Activated CD8-positive, alpha-beta memory T cell treated with anti-CD3 and anti-CD28 coated beads for 4 hours (primary cell): ENCODE results near the gene SLC35G4.
"Not testable (repeated sequence)": the region's sequence is repeated elsewhere in the genome, so short reads cannot be mapped to it uniquely, and the experiment has no call there.

ENCODE experiments used
- DNase-seq, 2 donors: peaks; one replicate each; pipeline ENCODE4 v3.0.0-alpha.2; 2020; ENCODE audit warnings: low read depth in 2 of 2

Gene SLC35G4

DNA sequence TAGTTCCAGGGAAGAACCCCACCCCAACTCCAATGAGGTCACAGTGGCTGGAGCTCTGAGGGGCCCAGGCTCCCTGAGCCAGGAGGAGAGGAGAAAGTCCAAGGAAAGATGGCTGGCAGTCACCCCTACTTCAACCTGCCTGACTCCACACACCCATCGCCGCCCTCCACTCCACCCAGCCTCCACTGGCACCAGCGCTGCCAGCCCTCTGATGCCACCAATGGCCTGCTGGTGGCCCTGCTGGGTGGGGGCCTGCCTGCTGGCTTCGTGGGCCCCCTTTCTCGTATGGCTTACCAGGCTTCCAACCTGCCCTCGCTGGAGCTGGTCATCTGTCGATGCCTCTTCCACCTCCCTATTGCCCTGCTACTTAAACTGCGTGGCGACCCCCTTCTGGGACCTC lies at the start of gene SLC35G4:
SLC35G4 (plus strand) TSS at position 109 of the 400 bp plus-strand sequence; CDS start at position 109, 0 bp downstream.
- not testable (repeated sequence) for DNase-seq

DNA sequence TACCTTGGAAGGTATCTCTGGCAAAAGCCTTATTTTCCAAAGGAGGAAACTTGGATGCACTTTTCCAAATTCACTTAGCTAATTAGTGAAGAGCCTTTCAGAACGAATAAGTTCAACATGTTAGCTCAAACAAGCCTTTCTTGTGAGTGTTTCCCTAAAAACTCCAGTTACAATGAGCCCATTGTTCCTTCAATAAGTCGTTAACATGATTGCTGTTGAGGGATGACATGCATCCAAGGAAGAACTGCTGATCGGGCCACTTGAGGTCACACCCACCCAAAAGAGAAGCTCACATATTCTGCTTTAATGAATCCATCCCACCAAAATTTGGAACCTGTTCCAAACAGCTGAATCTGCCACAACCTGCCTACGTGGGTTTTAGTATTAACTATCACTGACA lies 48.1 kb upstream of the SLC35G4 start:
- no peak for DNase-seq

DNA sequence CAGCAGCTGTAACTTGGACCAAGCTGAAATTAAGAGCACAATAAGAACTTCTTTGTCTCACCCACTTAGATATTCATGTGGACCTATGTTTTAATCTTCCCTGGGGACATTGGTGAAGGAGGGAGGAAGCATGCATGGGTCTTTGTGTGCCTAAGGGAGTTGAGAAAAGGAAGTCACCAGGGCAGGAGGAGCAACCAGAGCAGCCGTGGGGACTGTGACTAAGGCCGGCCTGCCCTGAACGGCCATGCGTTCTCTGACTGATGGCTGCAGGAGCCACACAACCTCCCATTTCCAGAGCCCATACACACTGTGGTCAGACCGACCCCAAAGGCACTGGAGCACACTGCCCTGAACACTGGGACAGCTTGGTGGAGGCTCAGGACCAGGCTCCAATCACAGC lies 43.7 kb upstream of the SLC35G4 start:
- DNase-seq = no peak

DNA sequence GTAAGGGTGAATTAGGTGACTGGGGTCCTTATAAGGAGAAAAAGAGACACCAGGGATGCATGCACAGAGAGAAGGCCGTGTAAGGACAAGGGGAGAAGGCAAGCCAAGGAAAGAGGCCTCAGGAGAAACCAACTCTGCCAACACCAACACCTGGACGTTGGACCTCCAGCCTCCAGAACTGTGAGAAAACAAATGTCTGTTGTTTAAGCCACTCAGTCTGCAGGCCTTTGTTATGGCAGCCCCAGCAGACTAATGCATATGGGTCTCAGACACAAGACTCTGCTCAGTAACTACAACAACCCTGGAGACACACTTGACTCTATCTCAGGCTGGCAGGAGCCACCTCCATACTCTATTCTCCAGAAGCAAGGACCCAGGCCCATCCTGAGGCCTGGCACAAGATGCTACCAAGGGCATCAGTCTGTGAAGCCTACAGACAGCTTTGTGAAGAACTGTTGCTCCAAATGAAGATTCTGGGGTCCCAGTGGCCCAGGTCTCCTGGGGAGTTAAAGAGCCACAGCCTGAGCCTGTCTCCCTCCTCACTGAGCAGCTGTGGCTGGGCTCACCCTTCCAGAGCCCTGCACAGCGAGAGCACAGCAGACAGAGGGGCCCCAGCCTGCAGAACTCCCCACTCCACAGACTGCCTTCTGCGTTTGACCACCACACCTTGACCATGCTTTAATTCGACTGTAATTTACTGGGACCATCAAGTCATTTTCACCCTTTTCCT lies 43.0 kb upstream of the SLC35G4 start:
- no peak for DNase-seq

DNA sequence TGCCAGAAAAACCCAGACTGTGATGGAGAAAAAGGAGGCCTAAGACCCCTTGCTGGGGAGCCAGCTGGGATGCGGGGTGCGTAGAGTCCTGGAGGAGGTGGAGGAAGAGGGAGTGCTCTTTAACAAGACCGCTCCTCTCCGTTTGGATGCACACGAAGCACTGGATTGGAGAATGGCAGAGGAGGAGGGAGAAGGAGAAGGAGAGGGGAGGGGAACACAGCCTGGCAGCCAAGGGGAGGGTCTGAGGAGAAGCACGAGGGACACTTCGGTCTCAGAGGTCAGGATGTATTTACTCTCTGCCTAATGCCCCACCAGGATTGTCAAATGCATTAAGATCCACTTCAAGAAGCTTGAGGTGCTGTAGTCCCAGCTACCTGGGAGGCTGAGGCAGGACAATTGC lies 42.0 kb upstream of the SLC35G4 start:
- DNase-seq = no peak

DNA sequence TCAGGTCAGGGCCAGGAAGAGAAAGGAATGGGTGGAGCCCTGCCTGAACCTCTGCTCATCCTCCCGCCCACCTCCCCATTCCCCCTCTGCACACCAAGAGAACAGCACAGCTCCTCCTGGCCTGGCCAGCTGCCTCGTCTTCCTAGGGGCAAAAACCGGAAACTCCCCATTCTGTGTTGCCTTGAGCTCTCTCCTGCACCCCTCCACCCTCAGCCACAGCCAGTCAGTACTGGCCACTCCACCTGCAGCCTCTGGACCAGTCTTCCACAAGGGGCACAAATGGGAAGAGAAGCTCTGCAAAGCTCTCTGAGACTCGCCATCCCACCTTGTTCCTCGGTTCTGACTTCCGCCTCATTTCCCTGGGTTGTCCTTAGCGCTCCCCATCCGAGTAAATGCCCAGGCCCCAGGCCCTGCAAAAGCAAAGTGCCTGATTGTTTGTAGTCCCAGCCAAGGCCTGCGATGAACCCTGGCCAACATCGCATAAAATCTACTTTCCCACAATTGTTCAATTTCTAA lies 39.3 kb upstream of the SLC35G4 start:
- no peak for DNase-seq

DNA sequence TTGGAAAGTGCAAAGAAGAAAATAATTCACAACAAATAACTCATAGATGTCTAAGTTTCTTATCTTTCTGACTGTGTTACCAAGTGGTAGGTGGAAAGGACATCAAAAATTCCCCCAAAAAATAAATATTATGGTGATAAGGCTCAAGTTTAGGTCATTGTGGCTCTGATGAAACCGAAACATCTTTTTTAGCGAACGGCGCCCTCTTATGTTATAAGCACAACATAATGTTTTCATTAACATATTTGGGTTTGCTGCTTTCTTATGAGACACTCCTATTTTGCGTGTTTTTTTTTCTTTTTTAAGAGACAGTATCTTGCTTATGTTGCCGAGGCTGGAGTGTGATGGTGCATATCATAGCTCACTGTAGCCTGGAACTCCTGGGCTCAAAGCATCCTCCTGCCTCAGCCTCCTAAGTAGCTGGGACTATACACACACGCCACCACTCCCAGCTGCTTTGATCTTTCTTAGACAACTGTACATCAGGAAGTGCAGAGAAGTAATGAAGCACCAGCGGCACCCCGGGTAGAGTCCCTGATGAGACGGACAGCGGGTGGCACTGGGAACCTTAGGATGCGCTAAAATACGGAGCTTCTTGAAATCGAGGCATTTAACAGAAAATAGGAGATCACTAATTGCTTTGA lies 38.5 kb upstream of the SLC35G4 start:
- DNase-seq = no peak

DNA sequence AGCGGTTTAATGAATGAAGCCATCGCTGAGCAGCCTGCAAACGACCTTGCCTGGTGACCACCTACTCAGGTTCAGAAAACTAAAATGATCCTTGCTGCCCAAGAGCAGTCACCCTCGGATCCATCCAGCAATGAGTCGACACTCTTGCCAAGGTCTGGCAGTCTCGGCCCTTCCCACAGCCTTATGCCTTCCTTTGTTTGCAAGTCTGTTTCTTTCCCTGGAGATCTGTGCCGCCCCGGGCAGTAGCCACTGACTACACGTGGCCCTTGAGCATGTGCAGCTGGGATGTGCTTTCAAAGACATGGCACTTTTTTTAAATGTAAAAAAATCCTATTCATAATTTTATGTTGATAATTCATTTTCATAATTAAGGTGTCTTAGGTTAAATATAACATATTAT lies 37.2 kb upstream of the SLC35G4 start:
- no peak for DNase-seq

DNA sequence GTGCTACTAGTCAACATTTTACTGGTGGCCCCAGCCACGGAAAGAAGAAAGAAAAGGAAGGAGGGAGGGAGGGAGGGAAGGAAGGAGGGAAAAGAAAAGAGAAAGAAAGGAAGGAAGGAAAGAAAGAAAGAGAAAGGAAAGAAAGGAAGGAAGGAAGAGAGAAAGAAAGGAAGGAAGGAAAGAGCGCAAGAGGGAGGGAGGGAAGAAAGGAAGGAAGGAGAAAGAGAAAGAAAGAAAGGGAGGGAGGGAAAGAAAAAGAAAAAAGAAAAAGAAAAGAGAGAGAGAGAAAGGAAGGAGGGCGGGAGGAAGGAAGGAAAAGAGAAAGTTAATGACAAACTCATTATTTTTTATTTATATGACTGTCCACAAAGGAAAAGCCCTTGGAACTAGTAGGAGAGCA lies 34.9 kb upstream of the SLC35G4 start:
- no peak for DNase-seq

DNA sequence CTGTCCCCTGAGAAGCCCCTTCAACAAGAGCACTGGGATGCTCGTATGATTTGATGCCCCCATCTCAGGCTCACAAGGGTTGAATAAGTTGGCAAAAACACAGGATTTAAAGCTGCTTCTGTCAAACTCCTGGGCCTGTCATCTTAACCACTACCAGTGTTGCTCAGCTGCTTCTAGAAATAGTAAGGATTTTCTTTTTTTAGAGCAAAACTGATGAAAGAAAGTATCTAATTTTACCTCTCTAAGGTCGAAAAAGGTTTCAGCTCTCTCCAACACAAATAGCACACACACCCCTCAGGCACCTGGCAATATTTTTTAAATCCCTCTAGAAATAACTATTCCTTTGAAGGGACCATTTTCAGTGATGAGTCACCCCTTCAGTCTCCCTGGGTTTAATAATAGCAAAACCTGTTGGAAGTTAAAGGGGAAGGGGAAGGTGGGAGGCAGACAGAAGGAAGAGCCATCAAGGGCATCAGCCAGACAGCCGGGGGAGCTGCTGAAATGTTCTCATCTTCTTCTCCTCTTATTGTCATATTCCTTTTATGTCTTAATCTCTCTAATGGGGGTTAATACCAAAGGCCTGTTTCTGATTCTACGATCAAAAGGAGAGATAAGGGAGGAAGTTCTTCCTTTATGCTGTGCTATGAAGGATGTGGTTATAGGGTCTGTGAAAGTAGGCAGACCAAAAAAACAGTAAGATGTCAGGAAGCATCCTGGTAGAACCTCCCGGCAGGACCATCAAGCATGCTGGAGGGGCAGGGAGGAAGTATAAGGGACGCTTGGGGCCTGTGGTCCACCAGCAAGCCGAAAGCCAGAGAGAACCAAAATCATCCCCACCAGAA lies 31.9 kb upstream of the SLC35G4 start:
- DNase-seq = no peak

DNA sequence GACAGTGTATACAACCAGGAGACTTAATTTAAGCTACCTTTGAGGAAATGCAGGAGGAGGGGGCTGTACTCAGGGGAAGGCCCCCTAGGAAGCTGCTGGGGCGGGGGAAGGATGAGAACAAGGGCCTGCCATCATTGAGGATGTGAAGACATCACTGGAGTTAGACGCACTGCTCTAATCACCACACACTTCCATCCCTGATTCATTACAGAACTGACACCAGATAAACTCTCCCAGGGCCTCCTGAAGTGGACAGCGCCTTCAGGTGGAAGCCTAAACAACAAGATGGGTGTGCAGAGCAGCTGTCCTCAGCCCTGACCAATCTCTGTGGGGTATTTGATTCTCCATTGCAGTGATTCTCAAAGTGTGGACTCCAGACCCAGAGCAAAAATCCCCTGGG lies 30.6 kb upstream of the SLC35G4 start:
- no peak for DNase-seq

DNA sequence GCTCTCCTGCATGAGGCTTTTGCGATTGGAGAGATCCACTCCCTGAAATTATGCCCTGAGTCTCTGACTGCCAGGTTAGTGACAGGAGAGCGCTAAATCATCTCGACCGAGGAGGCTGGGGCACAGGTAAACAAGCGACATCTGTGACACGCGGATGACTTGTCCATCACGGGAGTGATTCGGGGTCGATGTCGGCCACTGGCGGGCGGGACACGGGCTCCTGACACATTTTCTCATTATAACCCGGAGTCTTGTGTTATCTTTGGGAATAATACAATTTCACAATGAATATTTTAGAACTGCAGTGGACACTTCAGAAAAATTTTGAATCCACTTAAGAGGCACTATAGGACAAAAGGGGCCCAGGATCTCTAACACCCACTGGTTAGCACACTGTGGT lies 29.5 kb upstream of the SLC35G4 start:
- DNase-seq = no peak

DNA sequence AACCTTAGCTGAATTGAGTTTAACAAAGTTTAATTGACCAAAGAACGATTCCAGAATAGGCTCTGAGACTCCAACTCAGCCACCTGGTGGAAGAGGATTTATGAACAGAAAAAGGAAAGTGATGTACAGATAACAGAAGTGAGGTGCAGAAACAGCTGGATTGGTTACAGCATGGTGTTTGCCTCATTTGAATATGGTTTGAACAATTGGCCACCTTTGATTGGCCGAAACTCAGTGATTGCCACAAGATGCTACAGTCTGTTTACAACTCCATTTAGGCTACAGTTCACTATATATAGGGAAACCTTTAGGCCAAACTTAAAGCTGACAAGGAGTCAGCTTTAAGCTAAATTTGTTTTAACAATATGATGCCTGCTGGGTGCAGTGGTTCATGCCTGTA lies 28.1 kb upstream of the SLC35G4 start:
- DNase-seq = no peak

DNA sequence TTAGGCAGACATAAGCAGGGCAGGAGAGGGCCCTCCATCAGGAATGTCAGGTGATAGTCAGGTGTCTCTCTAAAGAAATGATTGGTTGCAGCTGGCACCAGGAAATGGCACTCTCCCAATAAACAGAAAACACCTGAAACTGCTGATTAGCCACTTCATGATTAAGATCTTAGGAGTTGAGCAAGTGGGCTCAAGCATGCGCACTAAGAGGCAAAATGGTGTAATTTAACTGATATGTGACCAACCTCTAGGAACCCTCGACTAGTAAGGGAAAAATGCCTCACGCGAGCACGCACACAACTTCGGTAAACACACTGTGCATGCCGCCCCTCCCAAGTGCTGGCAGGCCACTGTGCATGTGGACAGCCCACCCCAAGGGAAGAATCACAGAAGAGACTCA lies 23.8 kb upstream of the SLC35G4 start:
- no peak for DNase-seq

DNA sequence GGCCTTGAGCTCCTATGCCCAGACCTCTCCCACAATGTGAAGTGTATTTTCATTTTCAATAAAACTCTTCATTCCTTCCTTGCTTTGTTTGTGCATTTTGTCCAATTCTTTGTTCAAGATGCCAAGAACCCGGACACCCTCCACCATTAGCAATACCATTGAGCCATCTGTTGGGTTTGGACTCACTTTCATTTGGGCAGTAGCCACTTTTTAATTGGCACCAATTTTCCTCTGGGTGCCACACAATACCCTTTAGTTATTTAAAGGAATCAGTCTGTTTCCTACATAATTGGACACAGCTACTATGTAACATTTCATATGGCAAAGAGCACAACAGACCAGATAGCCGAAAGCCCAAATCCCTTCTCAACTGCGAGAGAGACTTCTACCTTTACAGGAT lies 22.5 kb upstream of the SLC35G4 start:
- DNase-seq = no peak

DNA sequence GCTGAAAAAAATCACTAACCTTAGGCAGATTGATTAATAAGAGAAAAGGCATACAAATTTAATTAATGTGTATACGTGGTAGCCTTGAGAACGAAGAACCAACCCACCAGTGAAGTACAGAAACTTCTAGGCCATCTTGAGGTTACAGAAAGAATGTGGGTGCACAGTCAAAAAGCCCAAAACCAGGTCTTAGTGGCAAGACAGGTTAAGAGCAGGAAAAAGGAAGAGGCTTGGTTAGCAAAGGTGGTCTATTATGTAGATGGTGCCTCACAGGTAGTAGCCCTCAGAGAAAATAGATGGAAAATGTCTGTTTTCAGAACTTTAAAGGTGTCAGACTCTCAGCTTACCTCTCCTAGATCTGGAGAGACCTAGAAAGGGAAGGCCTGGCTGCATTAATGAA lies 22.0 kb upstream of the SLC35G4 start:
- DNase-seq = no peak

DNA sequence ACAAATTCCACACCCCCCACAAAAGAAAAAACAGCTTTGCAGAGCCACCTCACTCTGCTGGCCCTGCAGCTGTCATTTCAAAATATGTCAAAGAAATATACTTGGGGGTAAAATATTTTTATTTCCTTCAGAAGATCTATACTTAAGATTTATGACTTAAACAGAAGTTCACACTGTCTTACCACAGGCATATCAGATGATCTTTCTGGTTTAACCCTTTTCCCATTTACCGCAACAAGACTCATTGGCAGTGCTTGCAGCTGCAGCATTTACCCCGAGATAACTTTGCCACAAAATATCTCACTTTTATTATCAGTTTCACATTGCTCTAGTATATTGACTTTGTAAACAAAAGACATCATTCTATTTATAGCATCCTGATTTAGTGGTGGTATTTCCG lies 21.6 kb upstream of the SLC35G4 start:
- DNase-seq = no peak

DNA sequence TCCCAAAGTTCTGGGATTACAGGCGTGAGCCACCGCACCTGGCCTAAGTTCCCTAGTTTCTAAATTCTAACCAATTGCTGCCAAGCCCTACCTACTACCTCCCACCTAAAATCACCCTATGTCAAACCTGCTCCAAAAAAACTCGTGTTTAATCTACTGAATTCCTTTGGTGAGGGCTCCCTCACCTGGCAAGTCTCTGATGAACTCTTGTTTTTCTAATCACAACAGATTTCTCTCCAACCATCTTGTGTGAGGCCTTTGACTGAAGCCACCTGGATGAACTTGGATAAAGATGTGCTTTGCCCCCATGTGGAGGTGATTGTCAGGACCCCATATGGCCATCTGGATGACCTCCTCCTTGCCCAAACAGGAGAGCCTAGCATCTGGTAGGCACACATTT lies 17.4 kb upstream of the SLC35G4 start:
- no peak for DNase-seq

DNA sequence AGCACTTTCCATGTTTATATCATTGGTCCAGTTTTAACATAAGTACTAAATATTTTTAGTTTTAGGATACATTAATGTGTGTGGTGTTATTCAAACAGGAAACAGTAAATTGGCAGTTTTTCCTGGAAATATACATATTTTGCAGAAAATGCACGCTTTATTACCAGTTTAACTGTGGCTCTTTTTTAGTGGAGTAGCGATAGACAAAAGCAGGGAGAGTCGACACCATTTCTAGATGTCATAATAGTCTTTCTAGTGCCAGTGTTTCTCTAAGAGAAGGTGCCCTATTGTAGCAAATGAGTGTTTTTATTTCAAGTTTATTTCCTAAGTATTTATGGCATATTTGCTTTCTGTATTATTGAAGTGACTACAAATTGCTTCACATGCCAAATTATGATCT lies 9.1 kb upstream of the SLC35G4 start:
- DNase-seq = no peak

DNA sequence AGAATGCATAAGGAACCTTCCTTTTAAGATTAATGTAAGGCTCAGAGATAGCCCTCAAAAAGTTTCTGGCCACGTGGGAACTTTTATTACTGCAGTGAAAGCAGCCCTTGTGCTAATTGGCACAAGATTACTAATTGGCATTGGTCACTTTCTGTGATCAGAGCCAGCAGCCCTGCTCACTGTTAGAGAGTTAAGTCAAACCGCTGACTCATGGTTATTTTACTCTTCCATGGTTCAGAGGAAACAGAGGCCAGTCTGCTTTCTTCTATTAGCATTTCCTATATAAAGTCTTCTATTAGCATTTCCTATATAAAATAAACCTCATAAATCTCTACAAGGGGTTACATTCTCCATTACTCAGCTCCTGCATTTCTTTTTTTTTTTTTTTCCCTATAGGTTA lies 1.5 kb upstream of the SLC35G4 start:
- no peak for DNase-seq

DNA sequence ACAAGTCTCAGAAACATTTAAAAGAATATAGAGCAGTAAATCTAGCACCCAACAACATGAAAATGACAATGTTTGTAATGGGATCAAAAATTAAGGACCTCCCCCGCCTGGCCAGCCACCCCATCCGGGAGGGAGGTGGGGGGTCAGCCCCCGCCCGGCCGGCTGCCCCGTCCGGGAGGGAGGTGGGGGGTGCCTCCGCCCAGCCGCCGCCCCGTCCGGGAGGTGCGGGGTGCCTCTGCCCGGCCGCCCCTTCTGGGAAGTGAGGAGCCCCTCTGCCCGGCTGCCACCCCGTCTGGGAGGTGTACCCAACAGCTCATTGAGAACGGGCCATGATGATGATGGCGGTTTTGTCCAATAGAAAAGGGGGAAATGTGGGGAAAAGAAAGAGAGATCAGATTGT lies 778 bp upstream of the SLC35G4 start:
- DNase-seq = not testable (repeated sequence)

DNA sequence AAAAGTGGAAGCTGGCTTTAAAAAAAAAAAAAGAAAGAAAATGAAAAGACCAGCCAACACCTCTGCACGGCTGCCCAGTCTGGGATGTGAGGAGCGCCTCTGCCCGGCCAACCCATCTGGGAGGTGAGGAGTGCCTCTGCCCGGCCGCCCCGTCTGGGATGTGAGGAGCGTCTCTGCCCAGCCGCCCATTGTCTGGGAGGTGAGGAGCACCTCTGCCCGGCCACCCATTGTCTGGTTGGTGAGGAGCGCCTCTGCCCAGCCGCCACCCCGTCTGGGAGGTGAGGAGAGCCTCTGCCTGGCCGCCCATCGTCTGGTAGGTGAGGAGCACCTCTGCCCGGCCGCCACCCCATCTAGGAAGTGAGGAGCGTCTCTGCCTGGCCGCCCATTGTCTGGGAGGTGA lies 3.7 kb downstream of the SLC35G4 start:
- not testable (repeated sequence) for DNase-seq

DNA sequence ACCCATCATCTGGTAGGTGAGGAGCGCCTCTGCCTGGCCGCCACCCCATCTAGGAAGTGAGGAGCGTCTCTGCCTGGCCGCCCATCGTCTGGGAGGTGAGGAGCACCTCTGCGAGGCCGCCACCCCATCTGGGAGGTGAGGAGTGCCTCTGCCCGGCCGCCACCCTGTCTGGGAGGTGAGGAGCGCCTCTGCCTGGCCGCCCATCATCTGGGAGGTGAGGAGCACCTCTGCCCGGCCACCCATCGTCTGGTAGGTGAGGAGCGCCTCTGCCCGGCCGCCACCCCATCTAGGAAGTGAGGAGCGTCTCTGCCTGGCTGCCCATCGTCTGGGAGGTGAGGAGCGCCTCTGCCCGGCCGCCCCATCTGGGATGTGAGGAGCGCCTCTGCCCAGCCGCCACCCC lies 4.2 kb downstream of the SLC35G4 start:
- not testable (repeated sequence) for DNase-seq
